Keratinocyte (primary cell): ENCODE results near the gene SMARCC1.

ENCODE experiments used
- CTCF ChIP-seq, 3 experiments: IDR thresholded peaks in 1 of 3; conservative IDR thresholded peaks in 1 of 3; optimal IDR thresholded peaks in 1 of 3; 2 replicates in 2 of 3; 3 replicates in 1 of 3; pipeline versions ENCODE3 to v1.5.1; 2011; ENCODE audit warnings: low read length in 3 of 3, mild to moderate bottlenecking in 3 of 3, moderate library complexity in 2 of 3, control low read depth in 1 of 3, inconsistent platforms in 1 of 3; ENCODE audit not compliant: insufficient read depth in 2 of 3; ENCODE audit errors: extremely low read depth in 1 of 3
- EZH2 ChIP-seq: IDR thresholded peaks from one replicate; pipeline ENCODE4 v1.6.1; 2012; ENCODE audit warnings: inconsistent platforms, mild to moderate bottlenecking, low read length, moderate library complexity

GRCh38 chr3:47577583-47578118 is 204.0 kb downstream of the SMARCC1 start:
- TF ChIP-seq CTCF (optimal IDR thresholded peaks at IDR 0.05 in 1 of 3, IDR thresholded peaks at IDR 0.05 in 1 of 3, conservative IDR thresholded peaks at IDR 0.05 in 1 of 3; ENCODE audit: extremely low read depth in 1 of 3, insufficient read depth in 2 of 3, low read length in 3 of 3): no peak
- no peak for TF ChIP-seq EZH2
